H9 (cell line): ENCODE results near the gene SPATA16. TPM values are rescaled to one million over a fixed set of nuclear protein-coding genes. Genes with fewer than 3 reads are reported as not detected.

Source experiments
- DNase-seq: peaks from one replicate; pipeline ENCODE4 v3.0.0-alpha.2; 2017
- H2AFZ ChIP-seq: one replicate; pipeline ENCODE4 v1.6.1; 2013; ENCODE audit warnings: mild to moderate bottlenecking, low read length, control low read depth, moderate library complexity
- H2AK5ac ChIP-seq: 2 replicates; pipeline ENCODE4 v1.6.1; 2013; ENCODE audit warnings: low read length, control low read depth, mixed read lengths; ENCODE audit not compliant: insufficient read length
- H2BK120ac ChIP-seq: one replicate; pipeline ENCODE4 v1.6.1; 2013; ENCODE audit warnings: low read depth, mild to moderate bottlenecking, low read length, control low read depth, inconsistent platforms; ENCODE audit not compliant: poor library complexity, severe bottlenecking
- H2BK12ac ChIP-seq: 2 replicates; pipeline ENCODE4 v1.6.1; 2013; ENCODE audit warnings: low read length, control low read depth, mixed read lengths, low read depth; ENCODE audit not compliant: insufficient read length
- H2BK15ac ChIP-seq: 2 replicates; pipeline ENCODE4 v1.6.1; 2013; ENCODE audit warnings: low read depth, low read length, control low read depth
- H2BK20ac ChIP-seq: one replicate; pipeline ENCODE4 v1.6.1; 2013; ENCODE audit warnings: low read depth, mild to moderate bottlenecking, low read length, control low read depth, inconsistent platforms; ENCODE audit not compliant: poor library complexity, severe bottlenecking
- H2BK5ac ChIP-seq: 2 replicates; pipeline ENCODE4 v1.6.1; 2013; ENCODE audit warnings: low read length, control low read depth, mixed read lengths; ENCODE audit not compliant: insufficient read length
- H3K14ac ChIP-seq: 2 replicates; pipeline ENCODE4 v1.6.1; 2013; ENCODE audit warnings: low read length, control low read depth; ENCODE audit not compliant: insufficient read depth
- H3K18ac ChIP-seq: 2 replicates; pipeline ENCODE4 v1.6.1; 2013; ENCODE audit warnings: low read depth, mild to moderate bottlenecking, mixed read lengths, low read length, control low read depth; ENCODE audit not compliant: insufficient read length
- H3K23ac ChIP-seq: 2 replicates; pipeline ENCODE4 v1.6.1; 2013; ENCODE audit warnings: low read length, control low read depth, mixed read lengths, low read depth; ENCODE audit not compliant: insufficient read length
- H3K23me2 ChIP-seq: 2 replicates; pipeline ENCODE4 v1.6.1; 2013; ENCODE audit warnings: low read depth, mild to moderate bottlenecking, mixed read lengths, low read length, control low read depth; ENCODE audit not compliant: insufficient read length, poor library complexity, severe bottlenecking
- H3K27ac ChIP-seq: 2 replicates; pipeline ENCODE4 v1.5.1; 2013; ENCODE audit warnings: low read length, control low read depth, mixed read lengths, low read depth; ENCODE audit not compliant: insufficient read length
- H3K27me3 ChIP-seq: 2 replicates; pipeline ENCODE4 v1.6.1; 2013; ENCODE audit warnings: low read length, control low read depth, inconsistent platforms; ENCODE audit not compliant: insufficient read depth
- H3K4ac ChIP-seq: 2 replicates; pipeline ENCODE4 v1.6.1; 2013; ENCODE audit warnings: low read depth, mild to moderate bottlenecking, control low read depth, inconsistent platforms, low read length, moderate library complexity
- H3K4me1 ChIP-seq: 2 replicates; pipeline ENCODE4 v1.6.1; 2013; ENCODE audit warnings: low read length, control low read depth, inconsistent platforms; ENCODE audit not compliant: insufficient read depth
- H3K4me2 ChIP-seq: 2 replicates; pipeline ENCODE4 v1.6.1; 2013; ENCODE audit warnings: low read length, control low read depth, mixed read lengths; ENCODE audit not compliant: insufficient read length, insufficient read depth
- H3K56ac ChIP-seq: 2 replicates; pipeline ENCODE4 v1.6.1; 2013; ENCODE audit warnings: low read depth, mild to moderate bottlenecking, mixed read lengths, low read length, control low read depth; ENCODE audit not compliant: insufficient read length
- H3K79me1 ChIP-seq: 2 replicates; pipeline ENCODE4 v1.6.1; 2013; ENCODE audit warnings: low read depth, mild to moderate bottlenecking, moderate library complexity, low read length, control low read depth, inconsistent platforms; ENCODE audit not compliant: insufficient read depth, poor library complexity, severe bottlenecking
- H3K79me2 ChIP-seq: 2 replicates; pipeline ENCODE4 v1.6.1; 2013; ENCODE audit warnings: low read length, control low read depth, inconsistent platforms; ENCODE audit not compliant: insufficient read depth
- H3K9ac ChIP-seq: 2 replicates; pipeline ENCODE4 v1.6.1; 2013; ENCODE audit warnings: low read length, control low read depth, mixed read lengths; ENCODE audit not compliant: insufficient read length; ENCODE audit errors: extremely low read depth
- H3K9me3 ChIP-seq: one replicate; pipeline ENCODE4 v1.6.1; 2013; ENCODE audit warnings: low read depth, low read length, inconsistent platforms; ENCODE audit not compliant: control insufficient read depth
- H3T11ph ChIP-seq: one replicate; pipeline ENCODE4 v1.6.1; 2013; ENCODE audit warnings: mild to moderate bottlenecking, low read length, control low read depth, inconsistent platforms
- H4K20me1 ChIP-seq: one replicate; pipeline ENCODE4 v1.6.1; 2013; ENCODE audit not compliant: control insufficient read depth, insufficient read length, insufficient read depth
- H4K5ac ChIP-seq: 2 replicates; pipeline ENCODE4 v1.6.1; 2013; ENCODE audit warnings: low read depth, mild to moderate bottlenecking, mixed read lengths, low read length, control low read depth; ENCODE audit not compliant: insufficient read length
- H4K8ac ChIP-seq: replicated peaks from 2 replicates; pipeline ENCODE4 v1.6.1; 2013; ENCODE audit warnings: low read length, control low read depth, mixed read lengths, low read depth; ENCODE audit not compliant: insufficient read length
- H4K91ac ChIP-seq: 2 replicates; pipeline ENCODE4 v1.6.1; 2013; ENCODE audit warnings: low read depth, mild to moderate bottlenecking, moderate library complexity, mixed read lengths, low read length, control low read depth; ENCODE audit not compliant: insufficient read length
- H3K27ac Mint-ChIP-seq, 3 experiments: 2 replicates in 2 of 3; 3 replicates in 1 of 3; pipeline ENCODE4 v1.8.0; 2020 to 2021; ENCODE audit warnings: mixed read lengths in 3 of 3, mild to moderate bottlenecking in 1 of 3, moderate library complexity in 1 of 3
- H3K27me3 Mint-ChIP-seq: 2 replicates; pipeline ENCODE4 v1.8.0; 2021; ENCODE audit warnings: low read depth, mild to moderate bottlenecking, moderate library complexity, mixed read lengths
- H3K36me3 Mint-ChIP-seq, 3 experiments: 2 replicates in 2 of 3; 3 replicates in 1 of 3; pipeline ENCODE4 v1.8.0; 2020 to 2021; ENCODE audit warnings: low read depth in 3 of 3, mixed read lengths in 3 of 3; ENCODE audit not compliant: insufficient read depth in 1 of 3
- H3K4me1 Mint-ChIP-seq, 2 experiments: 2 replicates each; pipeline ENCODE4 v1.8.0; 2020; ENCODE audit warnings: mixed read lengths in 2 of 2
- H3K4me3 Mint-ChIP-seq, 2 experiments: 2 replicates in 1 of 2; 3 replicates in 1 of 2; pipeline ENCODE4 v1.8.0; 2020 to 2021; ENCODE audit warnings: mild to moderate bottlenecking in 2 of 2, mixed read lengths in 2 of 2, moderate library complexity in 1 of 2
- H3K9me3 Mint-ChIP-seq, 2 experiments: 2 replicates in 1 of 2; 3 replicates in 1 of 2; pipeline ENCODE4 v1.8.0; 2020; ENCODE audit warnings: mild to moderate bottlenecking in 2 of 2, mixed read lengths in 2 of 2, moderate library complexity in 1 of 2
- CTCF ChIP-seq: fragments of 200-600 bp; sonication (generic); conservative IDR thresholded peaks from 3 replicates; pipeline ENCODE4 v1.8.0; 2021; ENCODE audit warnings: antibody characterized with exemption, mild to moderate bottlenecking
- WGBS: extraction: QIAGEN DNeasy Blood & Tissue Kit; methylation state at CpG from one replicate; pipeline ENCODE4 v1.1.7; 2013; ENCODE audit warnings: missing lambda C conversion rate, low lambda C conversion rate, mixed read lengths; ENCODE audit not compliant: insufficient read length; ENCODE audit errors: extremely low coverage; 5-methylcytosine and 5-hydroxymethylcytosine counted together
- total RNA-seq: library from RNA; stranded (reverse); gene quantifications from 2 replicates; pipeline ENCODE4 v1.2.1, GENCODE V29; 2021

The SPATA16 gene
- total RNA-seq, 1 experiment from 2014 or later = not detected

DNA sequence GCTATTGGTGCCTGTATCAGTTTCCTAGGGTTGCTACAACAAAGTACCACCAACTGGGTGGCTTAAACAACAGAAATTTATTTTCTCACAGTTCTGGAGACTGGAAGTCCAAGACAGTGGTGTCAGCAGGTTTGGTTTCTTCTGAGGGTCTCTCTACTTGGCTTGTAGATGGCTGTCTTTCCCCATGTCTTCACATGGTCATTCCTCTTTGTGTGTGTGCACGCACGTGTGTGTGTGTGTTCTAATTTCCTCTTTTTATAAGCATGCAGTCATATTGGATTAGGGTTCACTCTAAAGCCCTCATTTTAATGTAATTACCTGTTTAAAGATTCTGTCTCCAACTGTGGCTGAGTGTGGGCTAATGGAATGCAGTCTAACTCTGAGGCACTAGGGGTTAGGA lies 182.5 kb downstream of the SPATA16 start:
- Histone ChIP-seq H3K79me2 (no peaks in the 10 kb centered on the region), H4K20me1 (no peaks in the 10 kb centered on the region), H2AK5ac (no peak overlapping the region), H3K4ac (no peak overlapping the region), H2AFZ (no peak overlapping the region), H4K8ac (no peak overlapping the region), H3K18ac (no peak overlapping the region), H2BK12ac (no peak overlapping the region), H3K9ac (no peak overlapping the region), H3K27ac (no peak overlapping the region), H2BK15ac (no peak overlapping the region), H3K4me1 (no peaks in the 10 kb centered on the region), H3K27me3 (no peaks in the 10 kb centered on the region), H3K14ac (no peak overlapping the region), H3T11ph (no peak overlapping the region), H4K5ac (no peak overlapping the region), H3K9me3 (no peaks in the 10 kb centered on the region), H3K23me2 (no peaks in the 10 kb centered on the region), H3K79me1 (no peaks in the 10 kb centered on the region), H3K56ac (no peak overlapping the region), H2BK5ac (no peak overlapping the region), H2BK120ac (no peak overlapping the region), H3K23ac (no peak overlapping the region), H4K91ac (no peak overlapping the region), H3K4me2 (no peak overlapping the region), H2BK20ac (no peak overlapping the region)
- no peaks in the 10 kb centered on the region for H3K36me3 Mint-ChIP-seq
- H3K27ac Mint-ChIP-seq = no peak overlapping the region
- H3K27me3 Mint-ChIP-seq = no peaks in the 10 kb centered on the region
- H3K4me3 Mint-ChIP-seq = no peak overlapping the region
- no peaks in the 10 kb centered on the region for H3K4me1 Mint-ChIP-seq
- no peak for DNase-seq
- TF ChIP-seq CTCF = no peak
- H3K9me3 Mint-ChIP-seq = no peaks in the 10 kb centered on the region
- WGBS = no CpG with 5 or more reads among the region's 2 CpGs
